GM21526 (cell line): Measurements from ENCODE around the gene CSTF3.
A peak's percentile ranks its signal among the peaks of the same experiment; 100 is the strongest.

Experiments
- ATAC-seq: cut with Tn5 transposase; IDR thresholded peaks from one replicate; pipeline ENCODE4 v1.9.1; 2021; ENCODE audit warnings: moderate library complexity; ENCODE audit not compliant: unreplicated experiment, low FRiP score

CSTF3 gene

DNA sequence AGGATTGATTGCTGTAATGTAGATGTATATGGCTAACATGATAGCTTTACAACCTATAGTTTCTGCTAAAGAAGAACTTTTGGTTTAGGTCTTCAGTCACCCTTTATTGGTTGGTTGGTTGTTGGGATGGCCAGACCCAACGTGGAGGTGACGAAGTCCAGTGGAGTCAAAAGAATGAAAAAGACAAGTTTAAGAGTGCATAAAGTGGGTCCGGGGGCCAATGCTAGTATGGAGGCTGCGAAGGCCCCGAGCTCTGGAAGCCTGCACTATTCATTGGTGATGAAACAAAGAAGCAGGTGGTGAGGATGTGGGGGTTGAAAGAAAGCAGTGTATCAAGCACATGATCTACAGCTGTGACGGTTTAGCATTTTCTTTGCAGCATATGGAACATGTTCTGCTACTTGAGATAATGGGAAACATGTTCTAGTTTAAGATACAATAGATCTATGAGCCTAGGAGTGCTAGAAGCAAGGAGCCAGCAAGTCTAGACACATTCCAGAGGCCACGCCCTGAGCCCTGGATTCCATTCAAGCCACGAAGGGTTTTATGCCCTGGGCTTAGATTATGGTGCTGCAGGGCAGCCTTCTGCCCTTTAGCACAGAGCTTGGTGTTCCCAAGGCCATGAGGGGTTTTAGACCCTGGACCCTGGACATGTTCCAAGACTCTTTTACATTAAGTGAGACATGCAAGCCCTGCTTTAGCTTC, 115.6 kb downstream of the CSTF3 start:
- no peak for ATAC-seq

DNA sequence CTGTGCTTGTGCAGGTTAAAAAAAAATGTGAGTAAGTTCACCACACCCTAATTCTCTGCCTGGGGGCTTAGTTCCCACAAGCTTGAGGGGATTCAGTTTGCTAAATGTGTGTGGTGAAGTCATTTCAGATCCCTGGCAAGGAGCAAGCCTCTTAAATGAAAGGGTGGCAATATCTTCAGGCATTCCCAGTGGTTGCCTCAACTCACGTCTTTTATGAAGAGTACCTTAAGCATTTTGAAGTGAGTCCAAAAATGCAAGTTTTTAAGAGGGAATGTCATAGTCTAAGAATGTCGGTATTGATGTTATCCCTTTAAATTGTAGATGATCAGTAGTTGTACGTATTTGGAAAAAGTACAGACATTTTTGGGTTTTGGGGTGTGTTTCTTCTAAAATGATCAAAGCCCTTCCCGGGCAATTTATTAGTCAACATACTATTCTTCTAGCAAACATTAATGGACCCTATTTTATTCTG, 117.0 kb downstream of the CSTF3 start:
- ATAC-seq = no peak

- ATAC-seq = no peak
Observed at GRCh38 chr11:33043221-33043830, 118.0 kb downstream of the CSTF3 start.

- ATAC-seq = no peak
Observed at GRCh38 chr11:33040862-33041453, 120.3 kb downstream of the CSTF3 start.

DNA sequence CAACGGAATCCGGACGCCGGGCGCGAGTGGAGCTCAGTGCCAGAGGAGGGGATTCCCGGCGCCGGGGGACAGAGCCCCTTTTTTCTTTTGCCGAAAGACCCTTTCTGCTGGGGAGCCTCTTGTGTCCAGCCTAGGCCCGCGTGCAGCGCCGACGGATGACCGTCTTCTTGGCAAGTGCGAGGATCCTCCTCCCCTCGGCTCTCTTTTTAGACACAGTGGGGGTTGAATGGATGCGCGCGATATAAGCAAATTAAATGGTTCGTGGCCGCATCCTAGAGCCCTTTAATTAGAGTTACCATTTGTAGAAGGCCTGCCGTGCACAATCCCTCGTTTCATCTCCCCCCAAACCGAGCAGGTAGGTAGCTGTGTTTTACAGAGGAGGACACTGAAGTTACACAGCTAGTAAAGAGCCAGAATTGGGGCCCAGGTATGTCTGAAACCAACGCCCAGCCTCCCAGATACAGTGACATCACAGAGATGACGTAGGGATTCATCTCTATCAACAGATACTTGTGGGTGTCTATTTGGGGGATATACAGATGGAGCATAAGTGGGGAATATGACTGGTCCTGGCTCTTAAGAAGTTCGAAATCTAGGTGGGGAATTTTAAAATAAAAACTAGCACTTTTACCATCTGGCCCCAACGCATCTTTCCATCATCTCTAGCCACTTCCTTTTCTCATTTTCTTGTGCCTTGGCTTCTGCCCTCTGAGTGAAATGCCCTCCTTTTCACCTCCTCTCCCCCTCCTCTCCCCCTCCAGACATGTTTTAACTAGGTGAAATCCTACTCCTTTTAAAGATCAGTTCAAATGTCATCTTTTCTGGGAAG, 121.0 kb downstream of the CSTF3 start:
- ATAC-seq = peak; percentile 34

DNA sequence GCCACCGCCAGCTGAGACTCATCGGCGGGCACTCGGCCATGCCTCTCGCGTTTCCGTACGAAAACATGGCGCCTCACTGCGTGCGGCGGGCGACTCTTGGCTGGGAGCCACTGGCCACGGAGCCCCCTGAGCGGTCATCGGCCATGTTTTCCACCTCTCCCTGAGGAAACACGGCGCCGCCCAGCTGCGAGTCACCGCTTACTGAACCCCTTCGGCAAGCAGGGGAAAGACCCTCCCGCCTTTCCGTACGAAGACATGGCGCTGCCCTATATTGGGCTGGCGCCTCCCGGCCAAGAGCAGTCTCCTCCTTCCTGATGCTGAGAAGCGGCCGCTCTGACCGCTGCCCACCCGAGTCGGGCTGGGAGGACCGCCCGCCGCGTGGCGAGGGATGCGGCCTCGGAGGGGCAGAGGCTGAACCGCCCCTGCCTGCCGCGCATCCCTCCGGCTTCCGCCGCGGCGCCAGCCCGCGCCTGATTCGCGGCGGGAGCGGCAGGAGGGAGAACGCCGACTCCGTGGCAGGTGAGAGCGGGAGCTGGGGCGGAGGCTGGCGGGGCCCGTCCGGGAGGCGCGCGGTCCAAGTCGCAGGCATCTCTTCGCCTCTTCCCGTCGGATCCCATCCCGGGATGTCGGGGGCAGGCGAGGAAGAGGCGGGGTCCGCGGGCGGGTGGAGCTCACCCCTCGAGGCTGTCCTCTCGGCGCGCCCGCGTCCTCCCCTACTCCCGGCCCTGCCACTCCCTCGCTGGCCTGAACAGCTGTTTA, 121.8 kb downstream of the CSTF3 start, which contains the start of gene TCP11L1:
TCP11L1 (plus strand) TSS at position 299 of the 759 bp plus-strand sequence. CDS start 4,202 bp downstream, outside the sequence.
- ATAC-seq = peak; percentile 82

- ATAC-seq = no peak
Observed at GRCh38 chr11:33035011-33035410, 126.3 kb downstream of the CSTF3 start.
